ENCODE measurements around the gene PUS7L.
"Not testable (repeated sequence)": the region's sequence is repeated elsewhere in the genome, so short reads cannot be mapped to it uniquely, and the experiment has no call there.

PUS7L gene, protein sequence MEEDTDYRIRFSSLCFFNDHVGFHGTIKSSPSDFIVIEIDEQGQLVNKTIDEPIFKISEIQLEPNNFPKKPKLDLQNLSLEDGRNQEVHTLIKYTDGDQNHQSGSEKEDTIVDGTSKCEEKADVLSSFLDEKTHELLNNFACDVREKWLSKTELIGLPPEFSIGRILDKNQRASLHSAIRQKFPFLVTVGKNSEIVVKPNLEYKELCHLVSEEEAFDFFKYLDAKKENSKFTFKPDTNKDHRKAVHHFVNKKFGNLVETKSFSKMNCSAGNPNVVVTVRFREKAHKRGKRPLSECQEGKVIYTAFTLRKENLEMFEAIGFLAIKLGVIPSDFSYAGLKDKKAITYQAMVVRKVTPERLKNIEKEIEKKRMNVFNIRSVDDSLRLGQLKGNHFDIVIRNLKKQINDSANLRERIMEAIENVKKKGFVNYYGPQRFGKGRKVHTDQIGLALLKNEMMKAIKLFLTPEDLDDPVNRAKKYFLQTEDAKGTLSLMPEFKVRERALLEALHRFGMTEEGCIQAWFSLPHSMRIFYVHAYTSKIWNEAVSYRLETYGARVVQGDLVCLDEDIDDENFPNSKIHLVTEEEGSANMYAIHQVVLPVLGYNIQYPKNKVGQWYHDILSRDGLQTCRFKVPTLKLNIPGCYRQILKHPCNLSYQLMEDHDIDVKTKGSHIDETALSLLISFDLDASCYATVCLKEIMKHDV

DNA sequence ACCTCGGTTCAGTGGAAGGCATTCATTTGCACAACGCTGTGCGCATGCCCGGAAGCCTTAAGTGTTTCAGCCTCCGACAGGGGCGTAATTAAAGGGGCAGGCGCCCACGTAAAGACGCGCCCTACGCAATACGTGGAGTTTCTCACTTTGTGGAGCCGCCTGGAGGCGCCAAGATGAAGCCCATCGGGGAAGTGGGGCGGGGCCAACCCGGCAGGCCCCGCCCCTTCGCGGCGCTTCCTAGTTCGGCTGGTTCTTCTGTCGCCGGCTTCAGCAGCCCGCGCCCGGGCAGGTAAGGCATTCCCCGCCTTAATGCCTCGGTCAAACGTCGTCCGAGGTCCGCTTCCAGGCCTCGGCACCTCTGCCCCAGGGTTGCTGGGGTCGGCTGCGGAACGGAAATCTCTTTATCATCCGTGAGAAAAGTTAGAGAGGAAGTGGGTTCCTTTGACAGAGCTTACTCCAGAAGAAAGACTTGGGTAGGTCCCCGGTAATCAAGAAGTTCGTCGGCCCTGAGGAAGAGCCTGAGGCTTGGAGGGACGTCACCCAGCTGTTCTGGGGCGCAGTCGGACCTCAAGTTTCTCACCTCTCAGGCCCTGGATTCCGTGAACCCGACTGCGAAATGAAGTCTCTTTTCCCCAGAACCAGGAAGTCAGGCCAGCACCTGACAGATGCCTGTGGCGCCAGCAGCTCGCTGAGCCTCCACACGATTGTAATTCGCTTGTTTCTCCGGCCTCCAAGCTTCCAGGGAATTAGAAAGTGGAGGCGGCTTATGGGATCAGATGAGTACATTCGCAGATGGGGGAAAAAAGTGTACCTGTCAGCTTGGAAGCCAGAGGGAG, at the start of gene PUS7L, which contains the start of gene IRAK4:
Gene PUS7L, minus strand, starts transcription at position 63 of the 836 bp plus-strand sequence. CDS start 3,545 bp downstream, outside the sequence.
Gene IRAK4, plus strand, starts transcription at position 224 of the 836 bp plus-strand sequence. CDS start 9,161 bp downstream, outside the sequence.
- peak; percentile 92 for DNase-seq (ENCODE audit: low read depth)

DNA sequence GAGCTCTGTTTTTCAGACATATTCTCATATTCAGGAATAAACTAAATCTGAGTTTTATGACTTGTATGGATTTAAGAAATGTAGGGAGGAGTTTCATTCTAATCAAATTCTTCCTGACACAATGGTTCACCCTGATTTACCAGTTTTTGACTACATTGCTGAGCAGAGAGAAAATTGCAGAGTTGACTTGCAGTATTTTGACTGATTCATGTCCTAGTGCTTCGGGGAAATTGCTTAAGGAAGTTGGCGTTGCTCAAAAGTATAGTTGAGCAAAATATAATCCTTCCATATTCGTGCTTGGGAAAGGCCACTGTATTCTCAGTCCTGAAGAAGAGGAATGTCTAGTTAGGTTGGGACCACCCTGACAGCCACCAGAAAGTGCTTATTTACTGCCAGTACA, 48.8 kb upstream of the PUS7L start:
- no peak for DNase-seq (ENCODE audit: low read depth)

DNA sequence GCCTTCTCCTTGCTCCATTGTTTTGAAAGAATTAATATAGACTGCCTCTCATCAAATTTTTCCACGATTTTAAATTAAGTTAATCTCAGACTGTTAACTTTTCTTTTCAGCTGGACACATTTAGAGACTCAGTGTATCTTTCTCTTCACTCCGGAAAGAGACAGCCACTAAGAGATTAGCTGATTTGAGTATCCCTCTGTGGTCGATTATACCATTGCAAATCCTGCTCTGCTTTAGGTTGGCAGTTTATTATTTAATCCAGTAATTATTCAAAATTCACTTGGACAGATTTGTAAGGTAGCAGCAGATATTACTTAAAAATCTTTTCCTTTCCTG, 48.1 kb upstream of the PUS7L start:
- no peak for DNase-seq (ENCODE audit: low read depth)

DNA sequence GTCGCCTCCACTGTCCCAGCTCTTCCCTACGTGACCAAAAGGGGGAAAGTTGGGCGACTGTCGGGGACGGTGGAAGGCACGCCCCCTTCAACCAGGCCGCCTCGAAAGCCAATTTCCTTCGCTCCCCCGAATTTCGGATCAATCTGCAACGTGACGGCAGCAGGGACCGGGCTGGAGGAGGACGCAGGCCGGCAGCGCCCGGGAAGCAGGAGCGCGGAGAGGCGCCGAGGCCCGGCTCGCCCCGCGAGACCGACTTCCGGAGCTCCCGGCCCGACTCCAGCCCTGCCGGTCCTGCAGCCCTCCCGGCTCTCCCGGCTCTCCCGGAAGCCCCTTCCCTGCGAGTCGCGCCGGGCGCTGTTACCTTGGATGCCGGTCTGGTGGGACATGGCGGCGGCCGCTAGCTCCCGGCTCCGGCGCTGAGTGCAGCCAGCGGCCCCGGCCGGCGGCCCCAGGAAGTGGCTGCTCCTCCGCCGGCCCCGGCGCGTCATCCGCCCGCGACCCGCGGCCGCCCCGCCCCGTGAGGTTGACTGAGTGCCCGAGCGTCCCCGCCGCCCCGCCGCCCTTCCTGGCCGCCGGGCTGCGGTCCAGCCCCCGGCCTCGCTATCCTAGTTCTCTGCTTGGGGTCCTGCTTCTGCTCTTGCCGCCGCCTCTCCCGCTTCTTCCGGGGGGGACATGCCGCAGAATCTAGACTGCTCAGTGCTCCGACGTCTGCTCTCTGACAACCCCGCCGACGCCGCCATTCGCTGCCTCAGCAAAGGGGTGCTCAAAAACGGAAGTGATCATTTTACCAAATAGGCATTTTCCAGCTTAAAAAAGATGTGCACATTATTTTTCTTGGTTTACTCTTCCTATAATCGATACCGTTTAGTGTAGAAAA, 47.5 kb upstream of the PUS7L start, which contains the start of gene TWF1:
Gene TWF1, minus strand, starts transcription at position 458 of the 877 bp plus-strand sequence. Its CDS starts 72 bp downstream, at position 386.
- DNase-seq (ENCODE audit: low read depth) = peak; percentile 72

DNA sequence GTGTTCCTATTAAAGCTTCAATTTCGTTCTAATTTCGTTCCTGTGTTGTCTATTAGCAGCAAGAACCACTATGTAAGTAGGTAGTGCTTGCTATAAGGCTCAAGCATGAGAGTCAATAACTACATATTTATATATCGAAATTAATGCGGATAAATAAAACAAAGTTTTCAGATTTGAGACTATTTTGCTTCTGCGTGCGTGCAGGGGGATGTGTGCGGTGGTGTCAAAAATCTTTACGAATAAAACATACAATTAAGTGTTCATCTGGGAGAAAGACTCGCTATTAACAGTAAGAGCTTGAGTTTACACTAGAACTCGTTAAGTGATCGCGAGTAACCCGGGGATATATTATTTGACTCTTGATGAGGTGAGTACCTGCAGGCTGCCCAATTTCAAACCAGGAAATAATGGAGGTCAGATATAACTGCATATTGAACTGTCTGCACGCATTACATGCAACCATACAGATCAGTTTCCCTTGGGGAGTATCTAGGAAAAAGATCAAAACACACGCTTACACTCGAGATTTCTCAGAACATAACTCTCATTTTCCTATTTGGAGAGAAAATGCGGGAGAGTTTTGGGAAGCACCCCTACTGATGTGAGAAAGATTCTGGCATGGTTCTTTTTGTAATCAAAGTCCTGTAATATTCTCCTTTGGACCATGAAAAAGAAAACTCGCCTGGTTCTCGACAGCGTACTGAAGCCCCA, 46.7 kb upstream of the PUS7L start:
- no peak for DNase-seq (ENCODE audit: low read depth)

DNA sequence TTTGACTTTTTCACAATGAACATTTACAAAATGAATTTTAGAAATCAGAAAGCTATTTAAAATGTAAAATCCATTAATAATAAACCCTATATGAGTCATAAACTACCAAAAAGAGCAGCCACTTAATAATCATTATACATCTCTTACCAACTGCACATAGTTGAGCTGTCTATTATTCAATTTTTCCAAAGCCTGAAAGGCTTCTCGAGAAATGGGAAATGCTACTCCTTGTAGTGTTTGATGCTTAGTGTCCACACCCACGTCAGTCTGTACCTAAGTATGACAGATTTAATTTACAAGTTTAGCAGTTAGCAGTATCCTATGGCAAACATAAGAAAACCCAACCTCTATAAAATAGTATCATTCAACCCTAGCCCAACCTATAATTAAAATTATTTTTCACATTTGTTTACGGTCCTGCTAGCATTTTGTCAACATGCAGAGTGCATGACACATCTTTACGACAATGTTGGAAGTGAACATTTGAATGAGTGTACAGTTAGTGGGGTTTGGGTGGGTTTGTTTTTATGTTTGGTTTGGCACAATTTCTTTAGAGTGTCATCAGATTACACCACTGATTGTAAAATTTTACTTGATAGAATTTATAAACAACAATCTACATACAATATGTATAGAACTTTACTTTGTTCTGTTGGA, 39.1 kb upstream of the PUS7L start:
- DNase-seq (ENCODE audit: low read depth) = no peak

DNA sequence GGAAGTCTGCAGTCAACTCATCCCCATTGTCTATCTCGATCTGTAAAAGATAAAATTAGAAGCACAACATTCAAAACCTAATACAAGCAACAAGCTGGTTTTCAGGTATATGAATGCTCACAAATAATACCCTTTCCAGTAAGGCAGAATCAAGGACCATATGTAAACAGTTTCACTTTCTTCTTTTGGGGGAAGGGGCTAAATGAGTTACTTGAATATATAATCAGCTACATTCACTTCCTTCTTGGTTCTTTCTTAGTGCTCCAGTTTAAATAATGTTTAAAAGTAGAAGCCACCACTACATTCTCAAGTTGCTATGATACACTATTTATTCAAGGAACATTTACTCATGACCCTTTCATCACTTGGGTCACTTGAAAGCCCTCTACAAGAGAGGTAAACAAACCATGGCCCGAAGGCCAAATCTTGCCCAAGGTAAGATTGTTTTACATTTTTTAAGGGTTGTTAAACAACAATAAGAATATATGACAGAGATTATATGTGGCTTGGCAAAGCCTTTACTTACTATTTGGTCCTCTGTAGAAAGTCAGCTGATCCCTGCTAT, 37.2 kb upstream of the PUS7L start:
- no peak for DNase-seq (ENCODE audit: low read depth)

DNA sequence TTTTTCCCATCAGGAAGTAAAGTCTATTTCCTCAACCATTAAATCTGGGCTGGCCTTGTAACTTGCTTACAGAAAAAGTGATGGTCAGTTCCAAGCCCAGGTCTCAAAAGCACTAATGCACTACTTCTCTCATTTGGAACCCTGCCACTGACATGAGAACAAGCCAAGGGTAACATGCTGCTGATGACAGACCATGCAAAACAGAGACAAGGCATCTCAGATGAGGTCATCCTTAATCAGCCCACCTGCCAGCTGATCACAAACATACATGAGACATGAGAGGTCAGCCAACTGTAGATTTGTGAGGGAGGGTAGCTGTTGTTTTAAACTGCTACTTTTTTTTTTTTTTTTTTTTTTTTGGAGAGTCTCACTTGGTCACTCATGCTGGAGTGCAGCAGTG, 31.4 kb upstream of the PUS7L start:
- no peak for DNase-seq (ENCODE audit: low read depth)

DNA sequence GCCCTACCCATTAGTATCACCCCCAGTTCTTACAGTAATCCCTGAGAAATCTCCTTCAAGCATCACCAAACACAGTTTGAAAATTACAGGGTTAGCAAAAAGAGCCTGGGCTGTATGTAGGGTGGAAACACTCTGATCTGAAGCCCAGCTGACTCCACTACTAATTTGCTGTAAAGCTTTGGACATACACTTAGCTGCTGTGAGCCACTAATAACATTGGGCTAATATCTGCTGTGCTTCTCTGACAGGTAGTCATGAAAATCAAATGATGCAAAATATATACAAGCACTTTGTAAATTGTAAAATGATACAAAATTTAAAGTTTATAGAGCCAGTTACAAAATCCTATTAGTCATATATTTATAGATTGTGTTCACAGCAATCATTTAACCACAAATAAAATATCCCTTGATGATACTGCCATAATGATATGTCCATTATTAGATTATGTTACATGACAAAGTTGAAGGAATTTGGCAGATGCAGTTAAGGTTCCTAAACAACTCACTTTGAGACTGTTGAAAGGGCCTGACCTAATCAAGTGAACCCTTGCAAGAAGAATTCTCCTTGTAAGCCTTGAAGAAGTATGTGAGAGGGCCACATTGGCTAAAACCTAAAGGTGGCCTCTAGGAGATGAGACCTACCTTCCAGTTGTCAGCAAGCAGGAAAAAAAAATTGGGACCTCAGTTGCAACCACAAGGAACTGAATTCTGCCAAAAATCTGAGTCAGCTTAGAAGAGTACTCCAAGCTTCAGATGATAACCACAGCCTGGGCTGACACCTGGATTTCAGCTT, 28.5 kb upstream of the PUS7L start:
- no peak for DNase-seq (ENCODE audit: low read depth)

DNA sequence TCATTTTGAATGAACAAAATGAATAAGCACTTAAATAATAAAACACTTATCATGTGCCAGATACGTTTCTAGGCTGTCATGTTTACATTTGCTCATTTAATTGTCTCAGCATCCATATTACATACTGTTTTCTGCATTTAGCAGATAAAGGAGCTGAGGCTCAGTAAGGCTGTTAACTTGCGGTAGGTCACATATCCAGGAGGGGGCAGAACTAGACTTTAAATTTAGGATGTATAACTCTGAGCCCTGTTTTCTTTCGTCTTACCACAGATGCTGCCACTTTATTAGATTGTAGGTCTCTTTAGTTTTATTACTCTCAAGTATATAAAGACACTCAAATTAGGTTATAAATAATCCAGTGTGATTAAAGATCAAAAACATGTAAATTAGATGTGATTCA, 17.9 kb upstream of the PUS7L start:
- no peak for DNase-seq (ENCODE audit: low read depth)

DNA sequence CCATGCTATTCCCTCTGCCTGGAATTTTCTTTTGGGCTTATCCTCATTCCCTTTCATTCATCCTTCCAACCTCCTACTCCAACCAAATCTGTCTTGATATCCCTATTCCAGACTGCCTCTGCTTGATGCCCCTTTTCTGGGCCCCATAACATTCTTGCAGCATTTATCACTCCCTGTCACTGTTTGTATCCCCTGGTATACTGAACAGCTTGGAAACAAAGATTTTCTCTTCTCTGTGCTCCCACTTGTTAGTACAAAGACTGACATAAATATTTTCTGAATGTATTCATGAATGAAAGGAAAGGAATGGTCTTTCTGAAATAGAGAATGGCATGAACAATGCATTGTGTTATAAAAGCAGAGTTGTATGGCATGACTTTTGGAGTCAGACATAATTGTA, 7.7 kb upstream of the PUS7L start:
- no peak for DNase-seq (ENCODE audit: low read depth)

DNA sequence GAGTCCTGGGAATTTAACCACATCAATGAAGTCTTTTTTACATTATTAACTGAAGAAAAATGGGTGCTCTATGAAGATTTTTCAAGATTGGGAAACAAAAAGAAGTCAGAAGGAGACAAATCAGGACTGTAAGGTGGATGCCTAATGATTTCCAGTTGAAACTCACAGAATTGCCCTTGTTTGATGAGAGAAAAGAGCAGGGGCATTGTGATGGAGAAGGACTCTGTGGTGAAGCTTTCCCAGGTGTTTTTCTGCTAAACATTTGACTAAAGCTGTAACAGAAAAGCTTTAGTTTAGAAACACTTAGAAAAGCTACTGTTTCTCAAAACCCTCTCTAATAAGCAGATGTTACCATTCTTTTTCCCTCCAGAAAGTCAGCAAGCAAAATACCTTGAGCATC, 5.9 kb upstream of the PUS7L start:
- no peak for DNase-seq (ENCODE audit: low read depth)

DNA sequence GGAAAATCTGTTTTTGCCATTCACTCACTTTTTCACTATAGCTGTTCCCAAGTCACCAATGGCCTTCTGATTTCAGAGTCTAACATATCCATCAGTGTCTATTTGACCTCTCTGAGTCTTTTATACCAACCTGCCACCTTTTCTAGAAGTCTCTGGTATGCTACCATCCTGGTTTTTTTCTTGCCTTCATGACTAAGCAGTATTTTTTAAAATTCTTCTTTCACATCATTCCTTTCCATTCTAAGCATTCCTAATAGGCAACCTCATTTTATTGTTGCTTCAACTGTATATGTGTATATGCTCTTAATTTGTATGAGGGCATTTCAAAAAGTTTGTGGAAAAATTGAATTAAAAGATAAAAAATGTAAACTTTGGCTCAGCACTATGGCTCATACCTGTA, 5.2 kb upstream of the PUS7L start:
- no peak for DNase-seq (ENCODE audit: low read depth)

DNA sequence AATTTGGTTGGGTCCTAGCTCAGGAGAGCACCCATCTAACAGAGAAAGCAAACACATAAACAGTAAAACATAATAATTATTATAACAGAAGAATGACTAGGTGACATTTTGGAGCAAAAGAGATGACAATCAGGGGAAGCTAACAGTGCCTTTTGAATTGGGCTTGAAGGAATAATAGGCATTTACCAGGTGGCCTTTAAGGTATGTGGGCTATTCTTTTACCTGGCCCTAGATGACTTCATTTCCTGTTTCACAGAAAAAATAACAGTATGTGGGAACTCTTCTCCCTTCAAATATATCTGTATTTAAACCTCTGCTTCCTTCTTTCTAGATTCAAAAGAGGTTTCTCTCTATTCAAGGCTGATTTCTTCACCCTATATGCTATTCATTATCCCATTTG, 4.0 kb upstream of the PUS7L start:
- no peak for DNase-seq (ENCODE audit: low read depth)

DNA sequence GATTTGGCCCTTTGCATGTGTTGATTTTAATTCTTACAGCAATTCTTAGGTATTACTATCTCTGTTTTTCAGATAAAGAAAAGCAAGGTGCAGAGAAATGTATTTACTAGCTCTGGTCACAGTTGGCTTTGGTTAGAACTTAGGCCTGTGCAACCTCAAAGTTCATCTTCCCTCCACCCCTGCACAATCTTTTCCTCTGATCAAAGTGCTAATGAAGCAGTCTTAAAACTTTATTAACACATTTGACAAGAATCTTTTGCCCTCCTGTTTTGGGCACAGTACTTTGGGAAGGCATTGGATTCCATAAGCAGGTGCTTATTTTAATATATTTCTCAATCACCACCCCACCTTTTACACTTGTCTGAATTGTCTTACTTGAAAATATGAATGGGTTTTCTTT, 2.9 kb upstream of the PUS7L start:
- no peak for DNase-seq (ENCODE audit: low read depth)

DNA sequence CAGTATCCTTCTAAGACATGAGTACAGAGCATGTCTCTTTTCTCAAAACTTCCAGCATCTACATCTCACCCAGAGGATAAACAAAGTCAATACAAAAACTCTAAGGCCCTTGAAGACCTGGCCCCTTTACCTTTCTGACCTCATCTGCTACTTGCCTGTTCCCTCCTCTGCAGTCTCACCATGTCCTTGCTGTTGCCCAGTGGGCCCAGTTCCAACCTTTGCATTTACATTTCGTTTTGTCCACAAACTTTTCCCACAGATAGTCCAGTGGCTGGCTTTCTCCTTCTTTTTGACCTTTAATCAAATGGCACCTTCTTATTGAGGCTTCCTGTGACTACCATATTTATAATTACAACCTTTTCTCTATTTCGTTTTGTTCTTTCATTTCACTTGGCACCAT, 1.8 kb upstream of the PUS7L start:
- no peak for DNase-seq (ENCODE audit: low read depth)

DNA sequence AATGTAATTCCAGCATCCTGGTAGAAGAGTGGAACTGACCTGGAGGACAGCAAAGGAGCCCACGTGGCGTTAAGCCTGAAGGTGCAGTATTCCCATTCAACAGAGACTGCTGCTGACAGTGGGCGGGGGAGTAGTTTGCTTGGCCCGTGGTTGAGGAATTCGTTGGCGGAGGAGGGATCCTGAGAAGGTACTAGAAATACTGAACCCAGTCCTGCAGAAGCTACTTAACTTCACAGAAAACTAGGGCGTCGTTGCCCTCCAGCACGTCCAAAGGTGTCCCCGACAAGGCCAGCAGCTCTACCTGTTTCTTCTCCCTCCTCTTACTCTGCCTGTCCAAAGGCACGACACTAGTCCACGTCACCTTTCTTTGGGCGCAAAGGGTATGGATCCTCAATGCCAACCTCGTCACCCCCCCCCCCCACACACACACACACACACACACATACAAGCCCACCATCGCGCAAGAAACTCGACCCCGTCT, 303 bp downstream of the PUS7L start:
- DNase-seq (ENCODE audit: low read depth) = no peak

DNA sequence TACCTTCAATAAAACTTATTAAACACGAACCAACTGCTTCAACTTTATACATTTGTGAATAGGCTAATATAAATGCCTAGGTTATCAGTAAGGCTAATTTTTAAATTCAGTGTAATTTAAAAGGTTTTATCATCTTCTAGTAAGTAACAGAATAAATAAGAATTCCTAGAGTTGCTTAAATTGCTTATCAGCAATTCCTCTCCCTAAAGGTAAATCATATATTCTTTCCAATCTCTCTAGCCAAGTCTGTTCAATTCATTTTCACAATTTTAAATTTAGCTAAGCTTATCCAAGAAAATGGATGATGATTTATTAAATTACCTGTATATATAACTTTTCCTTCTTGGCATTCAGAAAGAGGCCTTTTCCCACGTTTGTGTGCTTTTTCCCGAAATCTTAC, 4.6 kb downstream of the PUS7L start:
- DNase-seq (ENCODE audit: low read depth) = no peak

DNA sequence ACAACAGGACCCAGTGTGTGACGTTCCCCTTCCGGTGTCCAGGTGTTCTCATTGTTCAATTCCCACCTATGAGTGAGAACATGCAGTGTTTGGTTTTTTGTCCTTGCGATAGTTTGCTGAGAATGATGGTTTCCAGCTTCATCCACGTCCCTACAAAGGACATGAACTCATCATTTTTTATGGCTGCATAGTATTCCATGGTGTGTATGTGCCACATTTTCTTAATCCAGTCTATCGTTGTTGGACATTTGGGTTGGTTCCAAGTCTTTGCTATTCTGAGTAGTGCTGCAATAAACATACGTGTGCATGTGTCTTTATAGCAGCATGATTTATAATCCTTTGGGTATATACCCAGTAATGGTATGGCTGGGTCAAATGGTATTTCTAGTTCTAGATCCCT, 7.2 kb downstream of the PUS7L start:
- DNase-seq (ENCODE audit: low read depth) = not testable (repeated sequence)

All from T-helper 22 cell (primary cell).